ENCODE data around the gene MUSK. TPM values are rescaled to one million over a fixed set of nuclear protein-coding genes. Genes with fewer than 3 reads are reported as not detected.

Gene MUSK
- not detected for total RNA-seq

DNA sequence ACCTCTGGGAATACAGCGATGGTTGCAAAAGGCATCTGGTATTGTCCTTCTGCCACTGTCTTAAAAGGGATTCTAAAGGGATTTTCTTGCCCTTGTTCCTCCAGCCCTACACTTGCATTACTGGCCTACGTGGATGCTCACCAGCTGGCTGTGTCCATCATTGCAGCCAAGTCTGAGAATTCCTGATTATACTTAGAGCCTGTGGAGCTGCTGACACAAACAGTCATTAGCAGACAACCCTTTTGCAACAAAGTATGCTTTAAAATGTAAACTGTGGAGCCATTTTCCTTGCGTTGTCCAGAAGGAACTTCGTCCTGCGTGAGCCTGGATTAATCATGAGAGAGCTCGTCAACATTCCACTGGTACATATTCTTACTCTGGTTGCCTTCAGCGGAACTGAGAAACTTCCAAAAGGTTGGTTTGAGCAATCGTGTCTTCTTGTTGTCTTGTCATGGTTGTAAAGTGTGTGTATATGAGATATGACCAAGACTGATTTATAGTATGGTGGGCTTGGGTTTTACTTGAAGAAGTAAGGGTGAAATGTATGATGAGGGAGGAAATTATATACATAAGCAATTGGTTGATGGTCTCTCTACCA, at the start of gene MUSK:
Gene MUSK (plus strand): TSS at position 222 of the 598 bp plus-strand sequence. CDS start 114 bp downstream, at position 336.
- ChIA-PET POLR2A (interaction anchor here (0.8 kb wide), 1 partner anchor 9 kb away, joined by 3 read pairs; no protein-coding TSS in a partner anchor), CTCF (interaction anchor here (0.7 kb wide), 1 partner anchor 45 kb away, joined by 3 read pairs; no protein-coding TSS in a partner anchor)
- ATAC-seq (no peak), DNase-seq (no peak)
- Mint-ChIP-seq H3K9me3 (no peaks in the 10 kb centered on the region), H3K27ac (no peak within 1 kb of the TSS), H3K36me3 (ENCODE audit: low read depth) (no peaks in the 10 kb centered on the region), H3K27me3 (no peaks in the 10 kb centered on the region), H3K4me3 (no peak within 1 kb of the TSS), H3K4me1 (ENCODE audit: low read depth) (no peaks in the 10 kb centered on the region)
- intact Hi-C loops (cut with micrococcal nuclease) = no loop called here
- TF ChIP-seq, protein P1, sequence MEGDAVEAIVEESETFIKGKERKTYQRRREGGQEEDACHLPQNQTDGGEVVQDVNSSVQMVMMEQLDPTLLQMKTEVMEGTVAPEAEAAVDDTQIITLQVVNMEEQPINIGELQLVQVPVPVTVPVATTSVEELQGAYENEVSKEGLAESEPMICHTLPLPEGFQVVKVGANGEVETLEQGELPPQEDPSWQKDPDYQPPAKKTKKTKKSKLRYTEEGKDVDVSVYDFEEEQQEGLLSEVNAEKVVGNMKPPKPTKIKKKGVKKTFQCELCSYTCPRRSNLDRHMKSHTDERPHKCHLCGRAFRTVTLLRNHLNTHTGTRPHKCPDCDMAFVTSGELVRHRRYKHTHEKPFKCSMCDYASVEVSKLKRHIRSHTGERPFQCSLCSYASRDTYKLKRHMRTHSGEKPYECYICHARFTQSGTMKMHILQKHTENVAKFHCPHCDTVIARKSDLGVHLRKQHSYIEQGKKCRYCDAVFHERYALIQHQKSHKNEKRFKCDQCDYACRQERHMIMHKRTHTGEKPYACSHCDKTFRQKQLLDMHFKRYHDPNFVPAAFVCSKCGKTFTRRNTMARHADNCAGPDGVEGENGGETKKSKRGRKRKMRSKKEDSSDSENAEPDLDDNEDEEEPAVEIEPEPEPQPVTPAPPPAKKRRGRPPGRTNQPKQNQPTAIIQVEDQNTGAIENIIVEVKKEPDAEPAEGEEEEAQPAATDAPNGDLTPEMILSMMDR (IDR thresholded peaks at IDR 0.05) = no peak

DNA sequence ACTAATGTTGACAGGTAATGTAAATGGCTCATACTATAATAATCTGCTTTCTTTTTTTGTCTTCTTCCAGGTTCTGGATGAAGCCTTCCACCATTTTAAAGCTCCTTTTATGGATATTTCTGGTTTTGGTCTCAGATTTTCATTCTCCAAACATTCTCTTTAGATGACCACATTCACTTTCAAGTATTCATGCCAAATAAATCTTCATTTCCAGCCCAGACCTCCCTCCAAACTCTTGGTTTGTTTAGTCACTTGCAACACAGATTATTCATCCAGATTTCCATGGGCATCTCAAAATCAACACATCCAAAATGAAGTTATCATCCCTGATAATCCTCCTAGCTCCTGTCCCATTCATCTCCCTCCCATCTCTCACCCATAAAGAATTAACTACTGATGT, 48.8 kb upstream of the MUSK start:
- Mint-ChIP-seq H3K4me3 (no peak overlapping the region), H3K27ac (no peak overlapping the region), H3K4me1 (ENCODE audit: low read depth) (no peaks in the 10 kb centered on the region), H3K36me3 (ENCODE audit: low read depth) (no peaks in the 10 kb centered on the region), H3K9me3 (no peaks in the 10 kb centered on the region), H3K27me3 (no peaks in the 10 kb centered on the region)
- ATAC-seq (no peak), DNase-seq (no peak)
- intact Hi-C loops (cut with micrococcal nuclease) = loop anchor here (10.0 kb wide), 1 partner anchor 175 kb away; no protein-coding TSS in a partner anchor
- TF ChIP-seq, protein P1 (IDR thresholded peaks at IDR 0.05) = no peak
- CTCF ChIA-PET = interaction anchor here (1.6 kb wide), 1 partner anchor 437 kb away, joined by 5 read pairs; no protein-coding TSS in a partner anchor
- POLR2A ChIA-PET = no interaction called here

DNA sequence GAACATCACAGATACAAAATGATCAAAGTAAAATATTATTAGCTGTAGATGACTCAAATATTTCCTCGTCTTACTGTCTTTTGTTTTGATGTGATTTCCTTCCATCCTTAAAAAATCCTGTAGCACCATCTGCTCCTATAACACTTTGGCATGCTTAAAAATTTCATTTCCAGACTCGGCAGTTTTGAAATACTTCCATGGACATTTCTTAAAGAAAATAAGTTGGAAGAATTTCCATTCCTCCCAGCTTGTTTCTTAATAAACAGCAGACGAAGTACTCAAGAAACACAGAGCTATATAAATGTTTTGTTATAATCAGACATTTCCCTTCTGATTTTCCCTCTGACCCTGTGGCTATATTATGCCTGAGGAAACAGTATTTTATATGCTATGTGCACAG, 47.9 kb upstream of the MUSK start:
- ATAC-seq (no peak), DNase-seq (no peak)
- ChIA-PET CTCF (interaction anchor here (0.7 kb wide), 1 partner anchor 193 kb away, joined by 3 read pairs; no protein-coding TSS in a partner anchor), POLR2A (no interaction called here)
- no peaks in the 10 kb centered on the region for H3K27me3 Mint-ChIP-seq
- H3K36me3 Mint-ChIP-seq (ENCODE audit: low read depth) = no peaks in the 10 kb centered on the region
- no peaks in the 10 kb centered on the region for H3K9me3 Mint-ChIP-seq
- TF ChIP-seq, protein P1 (IDR thresholded peaks at IDR 0.05) = no peak
- intact Hi-C loops (cut with micrococcal nuclease) = loop anchor here (10.0 kb wide), 1 partner anchor 176 kb away; no protein-coding TSS in a partner anchor
- H3K4me1 Mint-ChIP-seq (ENCODE audit: low read depth) = no peaks in the 10 kb centered on the region
- H3K4me3 Mint-ChIP-seq = no peak overlapping the region
- no peak overlapping the region for H3K27ac Mint-ChIP-seq

DNA sequence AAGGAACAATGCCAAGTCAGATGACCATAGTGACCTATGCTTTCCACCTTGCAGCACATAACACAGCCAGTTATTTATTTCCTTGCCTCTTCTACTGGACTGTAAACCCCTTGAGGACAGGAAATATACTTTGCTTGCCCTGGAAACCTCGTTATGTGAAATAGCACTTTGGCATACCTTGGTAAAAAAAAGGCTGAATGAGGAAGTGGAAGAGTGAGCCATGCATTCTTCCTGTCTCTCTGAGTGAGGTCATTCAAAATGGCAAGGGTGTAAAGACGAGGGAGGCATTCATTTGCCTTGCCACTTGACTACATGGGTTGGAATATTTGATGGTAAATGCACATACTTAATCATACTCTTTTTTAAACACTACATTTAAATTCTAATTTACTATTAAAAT, 46.2 kb upstream of the MUSK start:
- DNase-seq (no peak), ATAC-seq (no peak)
- peaks cover 11% of the 10 kb centered on the region for H3K4me1 Mint-ChIP-seq (ENCODE audit: low read depth)
- no peaks in the 10 kb centered on the region for H3K9me3 Mint-ChIP-seq
- no peaks in the 10 kb centered on the region for H3K36me3 Mint-ChIP-seq (ENCODE audit: low read depth)
- no peaks in the 10 kb centered on the region for H3K27me3 Mint-ChIP-seq
- intact Hi-C loops (cut with micrococcal nuclease) = loop anchor here (2.0 to 10.0 kb wide), 2 partner anchors 178 to 440 kb away; no protein-coding TSS in a partner anchor
- no peak overlapping the region for H3K4me3 Mint-ChIP-seq
- TF ChIP-seq, protein P1 (IDR thresholded peaks at IDR 0.05) = no peak
- no peak overlapping the region for H3K27ac Mint-ChIP-seq
- CTCF ChIA-PET = interaction anchor here (1.8 to 2.0 kb wide), 2 partner anchors 170 to 438 kb away, joined by 4 to 24 read pairs; no protein-coding TSS in a partner anchor
- POLR2A ChIA-PET = no interaction called here

- DNase-seq (peak; percentile 32), ATAC-seq (no peak)
- H3K4me3 Mint-ChIP-seq = no peak overlapping the region
- TF ChIP-seq, protein P1 (IDR thresholded peaks at IDR 0.05) = peak; percentile 69
- H3K4me1 Mint-ChIP-seq (ENCODE audit: low read depth) = peaks cover 11% of the 10 kb centered on the region
- POLR2A ChIA-PET = no interaction called here
- no peaks in the 10 kb centered on the region for H3K27me3 Mint-ChIP-seq
- CTCF ChIA-PET = interaction anchor here (0.6 to 2.0 kb wide), 17 partner anchors 14 to 439 kb away, joined by 3 to 24 read pairs (median 3); partner anchors contain the start of gene MUSK
- H3K27ac Mint-ChIP-seq = no peak overlapping the region
- no peaks in the 10 kb centered on the region for H3K36me3 Mint-ChIP-seq (ENCODE audit: low read depth)
- no peaks in the 10 kb centered on the region for H3K9me3 Mint-ChIP-seq
- intact Hi-C loops (cut with micrococcal nuclease) = loop anchor here (2.0 to 10.0 kb wide), 2 partner anchors 179 to 441 kb away; no protein-coding TSS in a partner anchor
Measured at GRCh38 chr9:110623462-110624025, 45.0 kb upstream of the MUSK start.

Measured in activated CD8-positive, alpha-beta T cell treated with anti-CD3 and anti-CD28 coated beads for 36 hours (primary cell).